HG02623 (cell line): Measurements from ENCODE around the gene CSF1R.

Source experiments
- ATAC-seq: cut with Tn5 transposase; IDR thresholded peaks from one replicate; pipeline ENCODE4 v1.9.1; 2021; ENCODE audit warnings: moderate library complexity; ENCODE audit not compliant: unreplicated experiment

Gene CSF1R

GRCh38 chr5:150120617-150121447 is 34.5 kb upstream of the CSF1R start:
- no peak for ATAC-seq

- ATAC-seq, result no peak
These were observed 33.7 kb upstream of the CSF1R start for GRCh38 chr5:150120062-150120441.

- no peak for ATAC-seq
These were observed 33.2 kb upstream of the CSF1R start for GRCh38 chr5:150119421-150120061.

- no peak for ATAC-seq
These were observed 32.3 kb upstream of the CSF1R start for GRCh38 chr5:150118561-150119229.

GRCh38 chr5:150117945-150118560 is 31.7 kb upstream of the CSF1R start:
- no peak for ATAC-seq

GRCh38 chr5:150116667-150117400 is 30.5 kb upstream of the CSF1R start:
- ATAC-seq, result no peak

- no peak for ATAC-seq
These were observed 28.5 kb upstream of the CSF1R start for GRCh38 chr5:150114773-150115408.

- ATAC-seq, result no peak
These were observed 27.8 kb upstream of the CSF1R start for GRCh38 chr5:150114102-150114641.

GRCh38 chr5:150113047-150113744 is 26.8 kb upstream of the CSF1R start:
- ATAC-seq, result no peak

GRCh38 chr5:150112201-150113046 is 26.1 kb upstream of the CSF1R start:
- ATAC-seq, result no peak

GRCh38 chr5:150111122-150111521 is 24.8 kb upstream of the CSF1R start:
- ATAC-seq, result no peak

- no peak for ATAC-seq
These were observed 23.6 kb upstream of the CSF1R start for GRCh38 chr5:150109921-150110320.

GRCh38 chr5:150108711-150109514 is 22.6 kb upstream of the CSF1R start:
- ATAC-seq, result no peak

GRCh38 chr5:150107909-150108447 is 21.6 kb upstream of the CSF1R start:
- no peak for ATAC-seq

- no peak for ATAC-seq
These were observed 20.5 kb upstream of the CSF1R start for GRCh38 chr5:150106674-150107426.

- ATAC-seq, result no peak
These were observed 19.7 kb upstream of the CSF1R start for GRCh38 chr5:150105928-150106615.
